GM13976 (cell line): ENCODE data around the gene CERS6.
"Not testable (repeated sequence)": the region's sequence is repeated elsewhere in the genome, so short reads cannot be mapped to it uniquely, and the experiment has no call there.

Source experiments
- DNase-seq: peaks from one replicate; pipeline ENCODE4 v3.0.0; 2012; ENCODE audit warnings: low spot score
- in situ Hi-C: fragments of 300-500 bp; cut with MboI; formaldehyde crosslinking; loops from one replicate; pipeline ENCODE4 v1.12.0; 2022; ENCODE audit warnings: low sequenced_read_pairs, mixed read lengths, inconsistent platforms; ENCODE audit not compliant: unreplicated experiment
- TF ChIP-seq, protein P1 (sequence below): IDR thresholded peaks from 2 replicates; pipeline ENCODE4 v1.5.1; 2012; ENCODE audit warnings: borderline replicate concordance, mild to moderate bottlenecking; ENCODE audit not compliant: insufficient read depth; ENCODE audit errors: extremely low read depth, missing control alignments, control extremely low read depth

The CERS6 gene

DNA sequence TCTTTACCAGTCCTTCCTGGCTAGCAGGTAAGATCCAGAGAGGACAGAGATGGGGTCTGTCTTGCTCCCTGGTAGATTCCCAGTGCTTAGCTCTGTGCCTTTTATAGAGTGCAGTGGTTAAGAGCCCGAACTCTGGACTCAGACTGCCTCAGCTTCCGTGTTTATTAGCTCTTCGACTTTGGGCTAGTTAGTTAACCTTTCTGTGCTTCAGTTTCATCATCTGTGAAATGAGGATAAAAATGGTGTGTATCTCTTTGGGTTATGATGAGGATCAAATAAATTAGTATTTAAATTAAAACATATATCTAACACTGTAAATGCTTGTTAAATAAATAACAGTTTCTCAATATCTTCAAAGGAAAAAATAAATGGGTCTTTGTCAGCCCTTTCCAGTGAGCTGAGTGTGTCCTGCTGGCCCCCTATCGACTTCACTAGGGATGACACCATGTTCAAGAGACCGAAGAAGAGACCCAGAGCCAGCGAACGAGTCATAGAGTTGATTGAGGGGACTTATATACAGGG lies 38.2 kb downstream of the CERS6 start:
- in situ Hi-C loops, result no loop called here

DNA sequence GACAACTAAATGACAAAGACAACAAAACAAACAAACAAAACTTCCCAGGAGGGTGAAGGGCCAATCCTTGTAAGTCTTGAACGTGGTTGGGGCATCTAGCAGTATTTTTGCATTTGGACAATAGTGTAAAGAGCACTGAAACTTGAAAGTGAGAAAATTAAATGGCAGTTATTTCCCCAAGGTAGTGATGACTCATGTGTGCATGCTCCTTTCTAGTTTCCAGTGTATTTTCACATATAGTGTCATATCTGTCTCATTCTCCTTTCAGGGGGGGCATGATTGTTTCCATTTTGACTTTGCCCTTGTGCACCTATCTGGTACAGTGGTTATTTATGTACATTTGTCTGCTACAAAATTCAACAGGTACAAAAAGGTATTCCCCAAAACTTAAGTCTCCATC lies 39.5 kb downstream of the CERS6 start:
- TF ChIP-seq, protein P1, sequence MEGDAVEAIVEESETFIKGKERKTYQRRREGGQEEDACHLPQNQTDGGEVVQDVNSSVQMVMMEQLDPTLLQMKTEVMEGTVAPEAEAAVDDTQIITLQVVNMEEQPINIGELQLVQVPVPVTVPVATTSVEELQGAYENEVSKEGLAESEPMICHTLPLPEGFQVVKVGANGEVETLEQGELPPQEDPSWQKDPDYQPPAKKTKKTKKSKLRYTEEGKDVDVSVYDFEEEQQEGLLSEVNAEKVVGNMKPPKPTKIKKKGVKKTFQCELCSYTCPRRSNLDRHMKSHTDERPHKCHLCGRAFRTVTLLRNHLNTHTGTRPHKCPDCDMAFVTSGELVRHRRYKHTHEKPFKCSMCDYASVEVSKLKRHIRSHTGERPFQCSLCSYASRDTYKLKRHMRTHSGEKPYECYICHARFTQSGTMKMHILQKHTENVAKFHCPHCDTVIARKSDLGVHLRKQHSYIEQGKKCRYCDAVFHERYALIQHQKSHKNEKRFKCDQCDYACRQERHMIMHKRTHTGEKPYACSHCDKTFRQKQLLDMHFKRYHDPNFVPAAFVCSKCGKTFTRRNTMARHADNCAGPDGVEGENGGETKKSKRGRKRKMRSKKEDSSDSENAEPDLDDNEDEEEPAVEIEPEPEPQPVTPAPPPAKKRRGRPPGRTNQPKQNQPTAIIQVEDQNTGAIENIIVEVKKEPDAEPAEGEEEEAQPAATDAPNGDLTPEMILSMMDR, result no peak
- peak; percentile 32 for DNase-seq
- in situ Hi-C loops, result no loop called here

More for the DNA sequence above, 38.2 kb downstream of the CERS6 start:
- TF ChIP-seq, protein P1, result no peak
- no peak for DNase-seq

DNA sequence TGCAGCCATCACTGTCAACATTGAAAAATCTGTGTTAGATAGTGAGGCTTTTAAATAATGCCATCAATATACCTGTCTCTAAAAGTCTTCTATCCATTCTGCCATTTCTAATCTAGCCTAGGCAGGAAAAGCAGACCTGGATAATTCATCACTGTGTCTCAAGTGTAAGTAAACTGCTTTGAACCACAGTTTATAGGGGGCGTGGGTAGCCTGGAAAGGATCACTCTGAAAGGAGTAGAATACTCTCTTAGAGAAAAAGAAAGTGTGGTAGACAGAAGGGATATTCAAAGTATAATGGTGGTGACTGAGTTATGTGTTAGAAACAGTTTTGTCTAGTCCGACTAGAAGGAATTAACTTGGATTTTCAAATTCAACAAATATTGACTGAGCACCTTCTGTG lies 40.8 kb downstream of the CERS6 start:
- TF ChIP-seq, protein P1, result no peak
- no peak for DNase-seq
- in situ Hi-C loops, result no loop called here

DNA sequence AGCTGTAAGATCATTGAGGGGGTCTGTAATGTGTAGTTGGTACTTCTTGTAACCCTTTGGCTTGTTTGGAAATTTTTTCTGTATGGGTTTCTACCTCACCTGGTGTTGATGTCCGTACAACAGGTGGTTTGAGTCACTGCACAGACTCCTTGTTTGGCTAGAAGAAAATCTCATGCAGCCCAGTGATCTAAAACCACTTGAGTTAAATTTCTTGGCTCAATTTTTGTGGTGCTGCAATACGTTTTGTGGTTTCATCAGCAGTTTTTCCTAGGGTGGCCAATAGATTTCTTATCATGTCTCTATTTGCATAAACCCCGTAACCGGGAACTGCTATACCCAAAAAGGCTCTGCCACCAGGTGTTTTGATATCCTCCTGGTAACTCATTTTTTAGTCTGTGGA lies 43.4 kb downstream of the CERS6 start:
- in situ Hi-C loops, result no loop called here
- TF ChIP-seq, protein P1, result no peak
- no peak for DNase-seq

DNA sequence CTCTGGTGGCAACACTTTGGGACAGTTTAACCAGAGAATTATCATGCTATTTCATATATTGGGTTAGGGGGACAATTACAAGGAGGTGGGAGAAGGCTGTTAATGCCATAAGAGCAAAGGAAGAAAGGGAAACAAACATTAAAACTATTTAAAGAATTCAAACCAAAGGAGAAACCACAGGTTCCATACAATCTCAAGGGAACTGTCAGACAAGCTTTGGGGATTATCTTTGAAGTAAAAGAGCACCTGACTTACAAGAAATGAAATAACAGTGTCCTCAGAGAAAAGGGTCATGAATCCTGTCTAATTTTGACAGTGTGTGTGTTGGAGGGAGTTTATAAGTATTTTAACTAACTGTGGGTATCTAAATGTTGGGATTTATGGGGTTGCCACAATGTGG lies 44.4 kb downstream of the CERS6 start:
- TF ChIP-seq, protein P1, result no peak
- in situ Hi-C loops, result no loop called here
- no peak for DNase-seq

DNA sequence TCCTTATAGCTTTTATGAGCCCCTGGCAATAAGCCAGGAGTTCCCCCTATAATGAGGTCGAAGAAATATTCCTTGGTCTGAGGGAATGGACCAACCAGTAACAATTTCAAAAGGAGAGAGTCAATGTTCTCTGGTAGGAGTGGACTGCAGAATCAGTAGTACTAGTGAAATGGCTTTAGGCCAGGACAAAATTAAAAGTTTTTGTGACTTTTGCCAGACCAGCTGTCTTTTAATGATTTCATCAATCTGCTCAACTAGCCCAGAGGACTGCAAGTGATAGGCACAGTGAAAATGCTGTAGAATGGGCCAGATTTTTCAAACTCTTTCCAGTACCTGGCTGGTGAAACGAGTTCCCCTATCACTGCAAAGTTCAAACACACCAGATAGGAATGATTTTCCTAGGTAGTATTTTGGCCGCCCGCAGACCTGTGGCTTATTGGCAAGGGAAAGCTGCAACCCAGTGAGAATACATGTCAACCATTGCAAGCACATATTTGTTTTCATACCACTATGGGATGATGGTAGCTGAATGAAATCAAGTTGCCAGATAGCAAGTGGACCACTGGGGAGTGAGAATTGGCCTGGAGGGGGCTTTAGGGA lies 45.5 kb downstream of the CERS6 start:
- in situ Hi-C loops, result no loop called here
- TF ChIP-seq, protein P1, result no peak
- DNase-seq, result no peak

DNA sequence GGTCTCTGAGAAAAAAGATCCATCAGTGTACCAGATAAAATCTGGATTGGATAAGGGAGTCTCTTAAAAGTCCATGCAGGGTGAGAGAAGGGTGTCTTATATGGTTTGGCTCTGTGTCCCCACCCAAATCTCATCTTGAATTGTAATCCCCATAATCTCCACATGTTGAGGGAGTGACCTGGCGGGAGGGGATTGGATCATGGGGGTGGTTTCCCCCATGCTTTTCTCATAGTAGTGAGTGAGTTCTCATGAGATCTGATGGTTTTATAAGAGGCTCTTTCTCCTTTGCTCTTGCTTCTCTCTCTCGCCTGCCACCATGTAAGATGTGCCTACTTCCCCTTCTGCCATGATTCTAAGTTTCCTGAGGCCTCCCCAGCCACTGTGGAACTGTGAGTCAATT lies 46.8 kb downstream of the CERS6 start:
- in situ Hi-C loops, DNase-seq: not testable (repeated sequence)
